HG03521 (cell line): ENCODE measurements around the gene MERTK.
"Not testable (repeated sequence)": the region's sequence is repeated elsewhere in the genome, so short reads cannot be mapped to it uniquely, and the experiment has no call there.

Experiments
- ATAC-seq: cut with Tn5 transposase; IDR thresholded peaks from one replicate; pipeline ENCODE4 v1.9.1; 2021; ENCODE audit warnings: mild to moderate bottlenecking, moderate library complexity; ENCODE audit not compliant: unreplicated experiment

The MERTK gene

GRCh38 chr2:112034924-112035323 is 136.5 kb downstream of the MERTK start:
- no peak for ATAC-seq

GRCh38 chr2:112035786-112036185 is 137.4 kb downstream of the MERTK start:
- no peak for ATAC-seq

- not testable (repeated sequence) for ATAC-seq
Observed at GRCh38 chr2:112039556-112039955, 141.1 kb downstream of the MERTK start.

- ATAC-seq = not testable (repeated sequence)
Observed at GRCh38 chr2:112040066-112040465, 141.7 kb downstream of the MERTK start.

GRCh38 chr2:112041460-112041859 is 143.1 kb downstream of the MERTK start:
- not testable (repeated sequence) for ATAC-seq

GRCh38 chr2:112045446-112046014 is 147.1 kb downstream of the MERTK start:
- no peak for ATAC-seq

GRCh38 chr2:112046231-112046630 is 147.8 kb downstream of the MERTK start:
- ATAC-seq = no peak

GRCh38 chr2:112047537-112048235 is 149.3 kb downstream of the MERTK start:
- no peak for ATAC-seq

- ATAC-seq = no peak
Observed at GRCh38 chr2:112048236-112048592, 149.8 kb downstream of the MERTK start.

GRCh38 chr2:112048887-112049286 is 150.5 kb downstream of the MERTK start:
- no peak for ATAC-seq

- ATAC-seq = no peak
Observed at GRCh38 chr2:112050316-112050715, 151.9 kb downstream of the MERTK start.

- peak; percentile 51 for ATAC-seq
Observed at GRCh38 chr2:112053917-112054846, 155.8 kb downstream of the MERTK start.

- ATAC-seq = peak; percentile 56
Observed at GRCh38 chr2:112054847-112055729, 156.7 kb downstream of the MERTK start, which contains the start of gene TMEM87B. TMEM87B (plus strand) TSS chr2:112055269; CDS start chr2:112055592, 323 bp downstream.

- no peak for ATAC-seq
Observed at GRCh38 chr2:112055730-112056625, 157.6 kb downstream of the MERTK start.

- no peak for ATAC-seq
Observed at GRCh38 chr2:112056626-112056987, 158.2 kb downstream of the MERTK start.

GRCh38 chr2:112059671-112060070 is 161.3 kb downstream of the MERTK start:
- ATAC-seq = no peak

- ATAC-seq = no peak
Observed at GRCh38 chr2:112061299-112061698, 162.9 kb downstream of the MERTK start.

- no peak for ATAC-seq
Observed at GRCh38 chr2:112061840-112062239, 163.4 kb downstream of the MERTK start.

- ATAC-seq = no peak
Observed at GRCh38 chr2:112062894-112063293, 164.5 kb downstream of the MERTK start.

- ATAC-seq = no peak
Observed at GRCh38 chr2:112065486-112065885, 167.1 kb downstream of the MERTK start.
